HTERT RPE-1 (cell line): Measurements from ENCODE around the gene ADGRB2.

Experiments used
- in situ Hi-C: fragments of 300-500 bp; cut with MboI; formaldehyde crosslinking; loops from 4 replicates; pipeline ENCODE4 v1.14.3; 2020; ENCODE audit warnings: low sequenced_read_pairs

Gene ADGRB2

GRCh38 chr1:31782421-31783410 lies 18.6 kb upstream of the ADGRB2 start:
- in situ Hi-C loops = no loop called here

GRCh38 chr1:31781756-31782371 lies 17.7 kb upstream of the ADGRB2 start:
- in situ Hi-C loops = no loop called here

- in situ Hi-C loops = no loop called here
Measured at GRCh38 chr1:31781138-31781755, 17.1 kb upstream of the ADGRB2 start.

- in situ Hi-C loops = no loop called here
Measured at GRCh38 chr1:31780632-31781031, 16.5 kb upstream of the ADGRB2 start.

GRCh38 chr1:31779687-31780086 lies 15.5 kb upstream of the ADGRB2 start:
- in situ Hi-C loops = no loop called here

GRCh38 chr1:31778763-31779488 lies 14.8 kb upstream of the ADGRB2 start:
- in situ Hi-C loops = no loop called here

- in situ Hi-C loops = no loop called here
Measured at GRCh38 chr1:31776516-31776915, 12.4 kb upstream of the ADGRB2 start.

- in situ Hi-C loops = no loop called here
Measured at GRCh38 chr1:31776032-31776431, 11.9 kb upstream of the ADGRB2 start.

- in situ Hi-C loops = no loop called here
Measured at GRCh38 chr1:31775210-31775999, 11.3 kb upstream of the ADGRB2 start.

GRCh38 chr1:31774495-31774894 lies 10.4 kb upstream of the ADGRB2 start:
- in situ Hi-C loops = no loop called here

GRCh38 chr1:31773861-31774260 lies 9.7 kb upstream of the ADGRB2 start:
- in situ Hi-C loops = no loop called here

- in situ Hi-C loops = no loop called here
Measured at GRCh38 chr1:31772669-31773248, 8.6 kb upstream of the ADGRB2 start.

- in situ Hi-C loops = no loop called here
Measured at GRCh38 chr1:31771891-31772668, 7.9 kb upstream of the ADGRB2 start.

- in situ Hi-C loops = no loop called here
Measured at GRCh38 chr1:31769720-31770390, 5.7 kb upstream of the ADGRB2 start.

- in situ Hi-C loops = no loop called here
Measured at GRCh38 chr1:31768939-31769704, 5.0 kb upstream of the ADGRB2 start.

GRCh38 chr1:31768407-31768907 lies 4.3 kb upstream of the ADGRB2 start:
- in situ Hi-C loops = no loop called here

GRCh38 chr1:31767225-31767624 lies 3.1 kb upstream of the ADGRB2 start:
- in situ Hi-C loops = no loop called here

- in situ Hi-C loops = no loop called here
Measured at GRCh38 chr1:31765516-31765915, 1.4 kb upstream of the ADGRB2 start.
